PFSK-1 (cell line): ENCODE data around the gene MBTPS1.

Experiments used
- FOXP2 ChIP-seq: optimal IDR thresholded peaks from 2 replicates; pipeline ENCODE3; 2011; ENCODE audit warnings: borderline replicate concordance, control low read depth, inconsistent platforms; ENCODE audit not compliant: insufficient read depth; ENCODE audit errors: extremely low read length, extremely low read depth
- POLR2AphosphoS5 ChIP-seq: IDR thresholded peaks from 2 replicates; pipeline ENCODE4 v1.6.1; 2012; ENCODE audit warnings: low read depth, mild to moderate bottlenecking, control low read depth, low read length, moderate library complexity
- REST ChIP-seq, 2 experiments: IDR thresholded peaks; 2 replicates each; pipeline versions ENCODE4 v1.6.1 to v1.8.0; 2011 to 2012; ENCODE audit warnings: low read depth in 2 of 2, low read length in 2 of 2, control low read depth in 1 of 2, inconsistent platforms in 1 of 2, mild to moderate bottlenecking in 1 of 2, moderate library complexity in 1 of 2; ENCODE audit not compliant: insufficient read depth in 1 of 2
- SIN3A ChIP-seq: IDR thresholded peaks from 2 replicates; pipeline ENCODE4 v1.6.1; 2012; ENCODE audit warnings: mild to moderate bottlenecking, low read length, moderate library complexity, borderline replicate concordance; ENCODE audit not compliant: insufficient read depth
- TAF1 ChIP-seq: IDR thresholded peaks from 2 replicates; pipeline ENCODE4 v1.6.1; 2012; ENCODE audit warnings: low read length, control low read depth, borderline replicate concordance; ENCODE audit not compliant: insufficient read depth

MBTPS1 gene

GRCh38 chr16:84159800-84160199 lies 43.1 kb upstream of the MBTPS1 start:
- TF ChIP-seq FOXP2 (no peak), POLR2AphosphoS5 (no peak)

GRCh38 chr16:84159007-84159406 lies 42.3 kb upstream of the MBTPS1 start:
- TF ChIP-seq TAF1 (no peak), POLR2AphosphoS5 (no peak), SIN3A (no peak), REST (IDR thresholded peaks at IDR 0.05; ENCODE audit: insufficient read depth in 1 of 2, low read depth in 2 of 2, low read length in 2 of 2) (no peak), FOXP2 (no peak)

GRCh38 chr16:84156342-84156784 lies 39.6 kb upstream of the MBTPS1 start:
- no peak for TF ChIP-seq REST (IDR thresholded peaks at IDR 0.05; ENCODE audit: insufficient read depth in 1 of 2, low read depth in 2 of 2, low read length in 2 of 2)
- no peak for TF ChIP-seq POLR2AphosphoS5
- no peak for TF ChIP-seq TAF1
- no peak for TF ChIP-seq FOXP2
- TF ChIP-seq SIN3A = no peak

- no peak for TF ChIP-seq FOXP2
- TF ChIP-seq REST (IDR thresholded peaks at IDR 0.05; ENCODE audit: insufficient read depth in 1 of 2, low read depth in 2 of 2, low read length in 2 of 2) = no peak
- no peak for TF ChIP-seq SIN3A
- no peak for TF ChIP-seq POLR2AphosphoS5
- no peak for TF ChIP-seq TAF1
Measured at GRCh38 chr16:84155771-84156170, 39.0 kb upstream of the MBTPS1 start.

- TF ChIP-seq TAF1 = no peak
- no peak for TF ChIP-seq SIN3A
- no peak for TF ChIP-seq REST (IDR thresholded peaks at IDR 0.05; ENCODE audit: insufficient read depth in 1 of 2, low read depth in 2 of 2, low read length in 2 of 2)
- TF ChIP-seq POLR2AphosphoS5 = no peak
- TF ChIP-seq FOXP2 = no peak
Measured at GRCh38 chr16:84155226-84155625, 38.5 kb upstream of the MBTPS1 start.
